GM23338 (cell line): Measurements from ENCODE around the gene OR56A4. TPM values are rescaled to one million over a fixed set of nuclear protein-coding genes. Genes with fewer than 3 reads are reported as not detected.

ENCODE experiments used
- ATAC-seq: fragments of 200-7000 bp; cut with Tn5 transposase; 3 replicates; pipeline ENCODE4 v1.9.1; 2020
- DNase-seq: peaks from one replicate; pipeline ENCODE4 v3.0.0-alpha.2; 2015; ENCODE audit warnings: low spot score
- H2AFZ ChIP-seq: fragments of 200-600 bp; sonication (generic); 2 replicates; pipeline ENCODE4 v1.8.0; 2016; ENCODE audit warnings: antibody characterized with exemption, mild to moderate bottlenecking, moderate library complexity
- H3F3A ChIP-seq: fragments of 200-600 bp; sonication (generic); replicated peaks from 2 replicates; pipeline ENCODE4 v1.8.0; 2017; ENCODE audit warnings: antibody characterized with exemption, mixed run types, low read depth
- H3K27ac ChIP-seq: fragments of 200-600 bp; sonication (generic); 2 replicates; pipeline ENCODE4 v1.6.1; 2016; ENCODE audit warnings: low read depth
- H3K27me3 ChIP-seq: fragments of 200-600 bp; sonication (generic); 2 replicates; pipeline ENCODE4 v1.8.0; 2016; ENCODE audit warnings: mild to moderate bottlenecking, mixed run types, moderate library complexity; ENCODE audit not compliant: insufficient read depth
- H3K36me3 ChIP-seq: fragments of 200-600 bp; sonication (generic); 2 replicates; pipeline ENCODE4 v1.8.0; 2016; ENCODE audit warnings: mild to moderate bottlenecking; ENCODE audit not compliant: insufficient read depth
- H3K4me1 ChIP-seq: fragments of 200-600 bp; sonication (generic); 2 replicates; pipeline ENCODE4 v1.8.0; 2016; ENCODE audit warnings: mild to moderate bottlenecking, moderate library complexity; ENCODE audit not compliant: insufficient read depth
- H3K4me2 ChIP-seq: fragments of 200-600 bp; sonication (generic); 2 replicates; pipeline ENCODE4 v1.7.1; 2017; ENCODE audit warnings: mixed run types
- H3K4me3 ChIP-seq: fragments of 200-600 bp; sonication (generic); 2 replicates; pipeline ENCODE4 v1.6.1; 2016; ENCODE audit warnings: mixed run types
- H3K79me2 ChIP-seq: fragments of 200-600 bp; sonication (generic); replicated peaks from 2 replicates; pipeline ENCODE4 v1.8.0; 2017; ENCODE audit warnings: mild to moderate bottlenecking; ENCODE audit not compliant: insufficient read depth
- H3K9me2 ChIP-seq: fragments of 200-600 bp; sonication (generic); 2 replicates; pipeline ENCODE4 v1.8.0; 2017; ENCODE audit not compliant: insufficient read depth
- H4K20me1 ChIP-seq: fragments of 200-600 bp; sonication (generic); replicated peaks from 2 replicates; pipeline ENCODE4 v1.8.0; 2017; ENCODE audit warnings: mild to moderate bottlenecking; ENCODE audit not compliant: insufficient read depth
- H3K27ac Mint-ChIP-seq: 2 replicates; pipeline ENCODE4 v1.8.0; 2020; ENCODE audit warnings: inconsistent platforms, mild to moderate bottlenecking, moderate library complexity, mixed read lengths
- H3K27me3 Mint-ChIP-seq: 3 replicates; pipeline ENCODE4 v1.8.0; 2022; ENCODE audit warnings: low read depth, mild to moderate bottlenecking, moderate library complexity, mixed read lengths, inconsistent platforms; ENCODE audit not compliant: insufficient read depth, poor library complexity
- H3K36me3 Mint-ChIP-seq: 3 replicates; pipeline ENCODE4 v1.8.0; 2021; ENCODE audit warnings: low read depth, mild to moderate bottlenecking, inconsistent platforms, moderate library complexity, mixed read lengths
- H3K4me1 Mint-ChIP-seq: 3 replicates; pipeline ENCODE4 v1.8.0; 2020; ENCODE audit warnings: mild to moderate bottlenecking, inconsistent platforms, mixed read lengths
- H3K4me3 Mint-ChIP-seq: 3 replicates; pipeline ENCODE4 v1.8.0; 2021; ENCODE audit warnings: moderate library complexity, mild to moderate bottlenecking, inconsistent platforms, mixed read lengths
- H3K9me3 Mint-ChIP-seq: 3 replicates; pipeline ENCODE4 v1.8.0; 2020; ENCODE audit warnings: moderate library complexity, mild to moderate bottlenecking, inconsistent platforms, mixed read lengths
- CREB1 ChIP-seq: fragments of 250-450 bp; sonication (Bioruptor Pico); IDR thresholded peaks from 2 replicates; pipeline ENCODE4 v1.5.0; 2020; ENCODE audit warnings: low read depth, mild to moderate bottlenecking, moderate library complexity
- CTCF ChIP-seq, 2 experiments: fragments of 200-600 bp in 1 of 2; sonication (generic) in 1 of 2; conservative IDR thresholded peaks; 2 replicates each; pipeline versions ENCODE4 v1.5.1 to v1.6.1; 2016 to 2017; ENCODE audit warnings: antibody characterized with exemption in 2 of 2, low read depth in 2 of 2, mild to moderate bottlenecking in 2 of 2, moderate library complexity in 1 of 2
- ETS1 ChIP-seq: IDR thresholded peaks from 2 replicates; pipeline ENCODE4 v1.6.1; 2016; ENCODE audit warnings: antibody characterized with exemption
- EZH2 ChIP-seq: fragments of 200-600 bp; sonication (generic); IDR thresholded peaks from one replicate; pipeline ENCODE4 v1.8.0; 2017; ENCODE audit warnings: antibody characterized with exemption, mild to moderate bottlenecking, low read depth; ENCODE audit not compliant: unreplicated experiment
- EZH2phosphoT487 ChIP-seq: fragments of 200-600 bp; sonication (generic); IDR thresholded peaks from one replicate; pipeline ENCODE4 v1.8.1; 2018; ENCODE audit warnings: antibody characterized with exemption; ENCODE audit not compliant: unreplicated experiment
- JUNB ChIP-seq: IDR thresholded peaks from one replicate; pipeline ENCODE4 v1.6.1; 2016; ENCODE audit warnings: antibody characterized with exemption; ENCODE audit not compliant: unreplicated experiment
- NANOG ChIP-seq: IDR thresholded peaks from 2 replicates; pipeline ENCODE4 v1.6.1; 2016; ENCODE audit warnings: antibody characterized with exemption, borderline replicate concordance
- POLR2AphosphoS5 ChIP-seq: IDR thresholded peaks from 2 replicates; pipeline ENCODE4 v1.6.1; 2016; ENCODE audit warnings: antibody characterized with exemption, low read depth
- REST ChIP-seq: IDR thresholded peaks from one replicate; pipeline ENCODE4 v1.6.1; 2018; ENCODE audit warnings: antibody characterized with exemption; ENCODE audit not compliant: unreplicated experiment
- STAT1 ChIP-seq: IDR thresholded peaks from one replicate; pipeline ENCODE4 v1.6.1; 2016; ENCODE audit warnings: antibody characterized with exemption; ENCODE audit not compliant: unreplicated experiment
- ZNF114 ChIP-seq: fragments of 250-450 bp; sonication (Bioruptor Pico); IDR thresholded peaks from 2 replicates; pipeline ENCODE4 v1.5.0; 2020; ENCODE audit warnings: mild to moderate bottlenecking, moderate library complexity
- ZNF331 ChIP-seq: fragments of 250-450 bp; sonication (Bioruptor Pico); IDR thresholded peaks from 2 replicates; pipeline ENCODE4 v1.5.0; 2020; ENCODE audit warnings: low read depth, mild to moderate bottlenecking, moderate library complexity
- ZNF462 ChIP-seq: fragments of 250-450 bp; sonication (Bioruptor Pico); IDR thresholded peaks from 2 replicates; pipeline ENCODE4 v1.5.0; 2020; ENCODE audit warnings: mild to moderate bottlenecking, moderate library complexity
- polyA plus RNA-seq: library from polyadenylated mRNA; unstranded; fragments of >200 nt; fragmentation: Nextera tagmentation; extraction: Ambion mirVana; gene quantifications from 2 replicates; pipeline ENCODE4 v1.2.1, GENCODE V29; 2016
- total RNA-seq: library from RNA; depleted of rRNA; stranded (reverse); fragments of >200 nt; shearing (Covaris generic); gene quantifications from 2 replicates; pipeline ENCODE4 v1.2.3, GENCODE V29; 2014

The OR56A4 gene
- total and polyA plus RNA-seq, 2 experiments from 2014 or later, result 0.10 to 0.23 TPM

GRCh38 chr11:5989203-5989602 lies 17.5 kb downstream of the OR56A4 start (continued):
- TF ChIP-seq JUNB (no peak), EZH2phosphoT487 (no peak), ZNF331 (CRISPR knock-in tag) (no peak), POLR2AphosphoS5 (no peak)

- Histone ChIP-seq H2AFZ (no peak within 1 kb of the TSS), H3K9me2 (peaks cover 11% of the 10 kb centered on the region; the same call in 1 of the 2 replicates), H3K4me1 (no peaks in the 10 kb centered on the region), H3K27me3 (no peaks in the 10 kb centered on the region), H3K4me2 (no peak within 1 kb of the TSS), H3K79me2 (no peaks in the 10 kb centered on the region), H3K4me3 (no peak within 1 kb of the TSS), H3K27ac (no peak within 1 kb of the TSS), H3K36me3 (no peaks in the 10 kb centered on the region), H3F3A (no peaks in the 10 kb centered on the region), H4K20me1 (no peaks in the 10 kb centered on the region)
- TF ChIP-seq REST (no peak), ZNF462 (CRISPR knock-in tag) (no peak), EZH2phosphoT487 (no peak), EZH2 (no peak), STAT1 (no peak), CREB1 (CRISPR knock-in tag) (no peak), CTCF (conservative IDR thresholded peaks at IDR 0.05; ENCODE audit: low read depth in 2 of 2) (no peak), ZNF331 (CRISPR knock-in tag) (no peak), ETS1 (no peak), NANOG (no peak), POLR2AphosphoS5 (no peak), ZNF114 (CRISPR knock-in tag) (no peak), JUNB (no peak)
- Mint-ChIP-seq H3K27me3 (peaks cover 3% of the 10 kb centered on the region), H3K4me1 (no peaks in the 10 kb centered on the region), H3K4me3 (no peak within 1 kb of the TSS), H3K9me3 (peaks cover 3% of the 10 kb centered on the region; the same call in 2 of the 3 replicates), H3K27ac (no peak within 1 kb of the TSS), H3K36me3 (no peaks in the 10 kb centered on the region)
- DNase-seq, result no peak
- no peak for ATAC-seq
These were observed 19.9 kb downstream of the OR56A4 start, which contains the start of gene OR52L1 for GRCh38 chr11:5986885-5987284. OR52L1 (minus strand) TSS chr11:5986985; CDS start chr11:5986930, 55 bp downstream.
